NCI-H2029 treated with DMSO at 0.1 percent for 48 hours (cell line): ENCODE measurements around the gene ADAMTSL1.

ENCODE experiments used
- DNase-seq: peaks from one replicate; lab custom pipeline; 2025; lab: John Stamatoyannopoulos, UW

The ADAMTSL1 gene

GRCh38 chr9:18461496-18461895, 12.5 kb upstream of the ADAMTSL1 start:
- no peak for DNase-seq

GRCh38 chr9:18463991-18464390, 10.0 kb upstream of the ADAMTSL1 start:
- no peak for DNase-seq

- DNase-seq: no peak
These were observed 7.9 kb upstream of the ADAMTSL1 start for GRCh38 chr9:18466101-18466500.

- no peak for DNase-seq
These were observed 6.3 kb upstream of the ADAMTSL1 start for GRCh38 chr9:18467696-18468095.

- no peak for DNase-seq
These were observed 1.5 kb upstream of the ADAMTSL1 start for GRCh38 chr9:18472435-18472834.

GRCh38 chr9:18472841-18473251, 1.1 kb upstream of the ADAMTSL1 start:
- DNase-seq: no peak

GRCh38 chr9:18474783-18475182, 830 bp downstream of the ADAMTSL1 start:
- no peak for DNase-seq

- DNase-seq: no peak
These were observed 3.2 kb downstream of the ADAMTSL1 start for GRCh38 chr9:18477121-18477660.

- DNase-seq: no peak
These were observed 3.8 kb downstream of the ADAMTSL1 start for GRCh38 chr9:18477719-18478118.

GRCh38 chr9:18478501-18479361, 4.8 kb downstream of the ADAMTSL1 start:
- DNase-seq: no peak

- DNase-seq: no peak
These were observed 5.5 kb downstream of the ADAMTSL1 start for GRCh38 chr9:18479405-18479804.

GRCh38 chr9:18480662-18481093, 6.7 kb downstream of the ADAMTSL1 start:
- DNase-seq: no peak

GRCh38 chr9:18482371-18482770, 8.4 kb downstream of the ADAMTSL1 start:
- no peak for DNase-seq

GRCh38 chr9:18485714-18486113, 11.8 kb downstream of the ADAMTSL1 start:
- DNase-seq: no peak

- DNase-seq: no peak
These were observed 13.7 kb downstream of the ADAMTSL1 start for GRCh38 chr9:18487611-18488010.

GRCh38 chr9:18488886-18489285, 14.9 kb downstream of the ADAMTSL1 start:
- no peak for DNase-seq

GRCh38 chr9:18489861-18490260, 15.9 kb downstream of the ADAMTSL1 start:
- DNase-seq: no peak

GRCh38 chr9:18490641-18491370, 16.9 kb downstream of the ADAMTSL1 start:
- DNase-seq: no peak

GRCh38 chr9:18492612-18493011, 18.7 kb downstream of the ADAMTSL1 start:
- no peak for DNase-seq

GRCh38 chr9:18493451-18493993, 19.6 kb downstream of the ADAMTSL1 start:
- DNase-seq: peak; percentile 7

- no peak for DNase-seq
These were observed 21.1 kb downstream of the ADAMTSL1 start for GRCh38 chr9:18495065-18495464.

- no peak for DNase-seq
These were observed 22.5 kb downstream of the ADAMTSL1 start for GRCh38 chr9:18496256-18497000.
